CD4-positive, alpha-beta memory T cell (primary cell): ENCODE measurements around the gene TNS2. TPM values are rescaled to one million over a fixed set of nuclear protein-coding genes. Genes with fewer than 3 reads are reported as not detected.

Experiments
- CTCF ChIA-PET: fragments of 350-600 bp; sonication (Branson Sonifier 250); formaldehyde crosslinking; loops from one replicate; lab custom pipeline; 2021; ENCODE audit warnings: inconsistent platforms; ENCODE audit not compliant: partially characterized antibody; lab: Charles Lee
- POLR2A ChIA-PET: fragments of 350-600 bp; sonication (Branson Sonifier 250); formaldehyde crosslinking; loops from one replicate; lab custom pipeline; 2021; ENCODE audit not compliant: partially characterized antibody; lab: Charles Lee
- DNase-seq, 5 donors: peaks; one replicate each; pipeline versions ENCODE4 v3.0.0 to v3.0.0-alpha.2; 2020 to 2022; ENCODE audit warnings: mixed read lengths in 1 of 5
- H3K27ac ChIP-seq: one replicate; pipeline ENCODE4 v1.7.0; 2013; ENCODE audit warnings: low read depth, low read length
- H3K27me3 ChIP-seq: 2 replicates; pipeline ENCODE4 v1.7.0; 2013; ENCODE audit warnings: mild to moderate bottlenecking, low read length, moderate library complexity; ENCODE audit not compliant: insufficient read depth
- H3K36me3 ChIP-seq: 2 replicates; pipeline ENCODE4 v1.7.0; 2013; ENCODE audit warnings: mild to moderate bottlenecking, low read length, moderate library complexity; ENCODE audit not compliant: insufficient read depth
- H3K4me1 ChIP-seq: 2 replicates; pipeline ENCODE4 v1.7.0; 2013; ENCODE audit warnings: mild to moderate bottlenecking, low read length, moderate library complexity; ENCODE audit not compliant: insufficient read depth
- H3K4me3 ChIP-seq, 2 donors: one replicate each; pipeline ENCODE4 v1.7.0; 2013; ENCODE audit warnings: low read length in 2 of 2, mild to moderate bottlenecking in 1 of 2
- H3K9me3 ChIP-seq, 2 donors: one replicate each; pipeline ENCODE4 v1.7.0; 2013; ENCODE audit warnings: low read length in 2 of 2, control low read depth in 1 of 2; ENCODE audit not compliant: control insufficient read depth in 1 of 2
- H3K27ac Mint-ChIP-seq, 7 donors: one replicate each; pipeline ENCODE4 v1.8.0; 2020 to 2021; ENCODE audit warnings: mixed read lengths in 7 of 7, mild to moderate bottlenecking in 6 of 7, inconsistent platforms in 3 of 7, moderate library complexity in 3 of 7
- H3K27me3 Mint-ChIP-seq, 2 donors: one replicate each; pipeline ENCODE4 v1.8.0; 2020 to 2021; ENCODE audit warnings: mixed read lengths in 2 of 2
- H3K36me3 Mint-ChIP-seq, 2 donors: one replicate each; pipeline ENCODE4 v1.8.0; 2020 to 2021; ENCODE audit warnings: mixed read lengths in 2 of 2, inconsistent platforms in 1 of 2, mild to moderate bottlenecking in 1 of 2
- H3K4me1 Mint-ChIP-seq, 4 donors: one replicate each; pipeline ENCODE4 v1.8.0; 2020 to 2021; ENCODE audit warnings: mixed read lengths in 4 of 4, mild to moderate bottlenecking in 1 of 4
- H3K4me3 Mint-ChIP-seq, 8 donors: one replicate each; pipeline ENCODE4 v1.8.0; 2020 to 2021; ENCODE audit warnings: mixed read lengths in 8 of 8, mild to moderate bottlenecking in 7 of 8, moderate library complexity in 6 of 8, inconsistent platforms in 3 of 8
- H3K9me3 Mint-ChIP-seq, 8 donors: one replicate each; pipeline ENCODE4 v1.8.0; 2020 to 2021; ENCODE audit warnings: mixed read lengths in 8 of 8, mild to moderate bottlenecking in 5 of 8, inconsistent platforms in 3 of 8, moderate library complexity in 1 of 8
- intact Hi-C: fragments of 100-400 bp; cut with micrococcal nuclease; formaldehyde crosslinking; loops from one replicate; pipeline ENCODE4 v1.15.1; 2023
- polyA plus RNA-seq, 2 donors: library from polyadenylated mRNA; unstranded; fragments of 300-500 nt; fragmentation: Illumina TruSeq; gene quantifications; one replicate each; pipeline ENCODE4 v1.2.3, GENCODE V29; 2021
- total RNA-seq, 2 experiments: library from RNA; stranded (reverse); gene quantifications; one replicate each; pipeline ENCODE4 v1.2.3, GENCODE V29; 2021

Gene TNS2
- total and polyA plus RNA-seq, 4 experiments from 2014 or later = 0.27 to 7.2 (median 3.4) TPM

GRCh38 chr12:53047221-53048032, 2.4 kb upstream of the TNS2 start:
- H3K4me1 Mint-ChIP-seq = peaks cover 5 to 19% (median 12%) of the 10 kb centered on the region in 4 donors
- POLR2A ChIA-PET = interaction anchor here (1.0 to 4.6 kb wide), 11 partner anchors 9 to 453 kb away, joined by 3 to 22 read pairs (median 6); partner anchors contain the start of genes EIF4B, IGFBP6, SOAT2 and SPRYD3
- H3K27ac ChIP-seq = peak overlapping the region; percentile 69
- H3K4me3 Mint-ChIP-seq = peak overlapping the region in 7 of 8 donors; percentile 45 to 66 (median 58)
- no peaks in the 10 kb centered on the region for H3K9me3 ChIP-seq
- peak; percentile 65 to 82 (median 73) for DNase-seq
- CTCF ChIA-PET = interaction anchor here (1.0 to 2.3 kb wide), 15 partner anchors 8 to 276 kb away, joined by 3 to 13 read pairs (median 4); partner anchors contain the start of genes AAAS, EIF4B, SOAT2 and SPRYD3
- H3K27ac Mint-ChIP-seq = peak overlapping the region; percentile 25 to 97 (median 68)
- H3K4me3 ChIP-seq = no peak overlapping the region
- peaks cover 14% of the 10 kb centered on the region for H3K4me1 ChIP-seq
- intact Hi-C loops = loop anchor here (2.0 kb wide), 1 partner anchor 41 kb away; the partner anchor contains the start of gene EIF4B
- peaks cover 2% of the 10 kb centered on the region for H3K36me3 ChIP-seq
- no peaks in the 10 kb centered on the region for H3K27me3 ChIP-seq
- peaks cover 0 to 2% (median 0%) of the 10 kb centered on the region in 8 donors for H3K9me3 Mint-ChIP-seq
- peaks cover under 1 to 4% of the 10 kb centered on the region in 2 donors for H3K36me3 Mint-ChIP-seq
- no peaks in the 10 kb centered on the region for H3K27me3 Mint-ChIP-seq

- CTCF ChIA-PET = interaction anchor here (1.0 to 2.3 kb wide), 16 partner anchors 7 to 275 kb away, joined by 3 to 13 read pairs (median 4); partner anchors contain the start of genes AAAS, EIF4B, SOAT2 and SPRYD3
- Mint-ChIP-seq H3K27ac (peak overlapping the region; percentile 52 to 87 (median 68)), H3K4me1 (peaks cover 5 to 19% (median 12%) of the 10 kb centered on the region in 4 donors), H3K4me3 (peak overlapping the region in 7 of 8 donors; percentile 35 to 66 (median 58)), H3K27me3 (no peaks in the 10 kb centered on the region), H3K9me3 (no peaks in the 10 kb centered on the region), H3K36me3 (peaks cover 0 to 3% of the 10 kb centered on the region in 2 donors)
- no peak overlapping the region for H3K4me3 ChIP-seq
- H3K4me1 ChIP-seq = peaks cover 14% of the 10 kb centered on the region
- H3K27ac ChIP-seq = peak overlapping the region; percentile 62
- intact Hi-C loops = no loop called here
- no peaks in the 10 kb centered on the region for H3K27me3 ChIP-seq
- DNase-seq = no peak
- POLR2A ChIA-PET = interaction anchor here (1.0 to 4.6 kb wide), 11 partner anchors 10 to 452 kb away, joined by 3 to 22 read pairs (median 6); partner anchors contain the start of genes EIF4B, IGFBP6, SOAT2 and SPRYD3
- H3K9me3 ChIP-seq = no peaks in the 10 kb centered on the region
- no peaks in the 10 kb centered on the region for H3K36me3 ChIP-seq
Observed at GRCh38 chr12:53048033-53048779, 1.7 kb upstream of the TNS2 start.

- Mint-ChIP-seq H3K27me3 (no peaks in the 10 kb centered on the region), H3K4me3 (peak overlapping the region in 6 of 8 donors; percentile 17 to 52 (median 30)), H3K9me3 (no peaks in the 10 kb centered on the region), H3K27ac (peak overlapping the region in 6 of 7 donors; percentile 22 to 80 (median 74)), H3K36me3 (peaks cover 0 to 3% of the 10 kb centered on the region in 2 donors), H3K4me1 (peaks cover 5 to 26% (median 16%) of the 10 kb centered on the region in 4 donors)
- Histone ChIP-seq H3K4me3 (no peak overlapping the region), H3K4me1 (peaks cover 21% of the 10 kb centered on the region), H3K27ac (peak overlapping the region; percentile 62), H3K36me3 (no peaks in the 10 kb centered on the region), H3K9me3 (no peaks in the 10 kb centered on the region), H3K27me3 (no peaks in the 10 kb centered on the region)
- POLR2A ChIA-PET = interaction anchor here (1.3 to 4.6 kb wide), 5 partner anchors 21 to 50 kb away, joined by 3 to 22 read pairs (median 15); partner anchors contain the start of genes EIF4B, IGFBP6 and SPRYD3
- intact Hi-C loops = no loop called here
- CTCF ChIA-PET = interaction anchor here (1.3 to 2.3 kb wide), 5 partner anchors 10 to 50 kb away, joined by 3 to 13 read pairs (median 5); no protein-coding TSS in a partner anchor
- DNase-seq = no peak
Observed at GRCh38 chr12:53048780-53049401, 974 bp upstream of the TNS2 start.

GRCh38 chr12:53050426-53051057, 677 bp downstream of the TNS2 start:
- POLR2A ChIA-PET = interaction anchor here (1.1 kb wide), 1 partner anchor 12 kb away, joined by 4 read pairs; no protein-coding TSS in a partner anchor
- Histone ChIP-seq H3K36me3 (no peaks in the 10 kb centered on the region), H3K9me3 (no peaks in the 10 kb centered on the region), H3K27ac (no peak overlapping the region), H3K4me1 (peaks cover 23% of the 10 kb centered on the region), H3K4me3 (no peak overlapping the region), H3K27me3 (no peaks in the 10 kb centered on the region)
- DNase-seq = no peak
- peak overlapping the region in 2 of 8 donors; percentile 35 to 36 for H3K4me3 Mint-ChIP-seq
- H3K27me3 Mint-ChIP-seq = no peaks in the 10 kb centered on the region
- intact Hi-C loops = loop anchor here (5.0 kb wide), 1 partner anchor 47 kb away; the partner anchor contains the start of gene IGFBP6
- H3K36me3 Mint-ChIP-seq = peaks cover 0 to 3% of the 10 kb centered on the region in 2 donors
- CTCF ChIA-PET = interaction anchor here (1.2 to 1.3 kb wide), 2 partner anchors 15 to 47 kb away, joined by 3 to 4 read pairs; no protein-coding TSS in a partner anchor
- H3K9me3 Mint-ChIP-seq = no peaks in the 10 kb centered on the region
- H3K4me1 Mint-ChIP-seq = peaks cover 9 to 33% (median 21%) of the 10 kb centered on the region in 4 donors
- peak overlapping the region in 5 of 7 donors; percentile 33 to 86 (median 76) for H3K27ac Mint-ChIP-seq

GRCh38 chr12:53051058-53051880, 1.4 kb downstream of the TNS2 start:
- Histone ChIP-seq H3K4me1 (peaks cover 16% of the 10 kb centered on the region), H3K27ac (no peak overlapping the region), H3K36me3 (no peaks in the 10 kb centered on the region), H3K9me3 (no peaks in the 10 kb centered on the region), H3K27me3 (no peaks in the 10 kb centered on the region), H3K4me3 (no peak overlapping the region)
- ChIA-PET POLR2A (interaction anchor here (1.1 kb wide), 1 partner anchor 13 kb away, joined by 4 read pairs; no protein-coding TSS in a partner anchor), CTCF (interaction anchor here (0.7 to 1.3 kb wide), 4 partner anchors 15 to 47 kb away, joined by 3 to 4 read pairs (median 3); no protein-coding TSS in a partner anchor)
- H3K27me3 Mint-ChIP-seq = no peaks in the 10 kb centered on the region
- intact Hi-C loops = loop anchor here (5.0 kb wide), 1 partner anchor 46 kb away; the partner anchor contains the start of gene IGFBP6
- H3K27ac Mint-ChIP-seq = peak overlapping the region in 5 of 7 donors; percentile 62 to 86 (median 77)
- no peak for DNase-seq
- H3K9me3 Mint-ChIP-seq = no peaks in the 10 kb centered on the region
- H3K4me3 Mint-ChIP-seq = peak overlapping the region in 2 of 8 donors; percentile 0 to 61
- peaks cover 6 to 25% (median 17%) of the 10 kb centered on the region in 4 donors for H3K4me1 Mint-ChIP-seq
- peaks cover 0 to 3% of the 10 kb centered on the region in 2 donors for H3K36me3 Mint-ChIP-seq
